HepG2 (cell line): ENCODE measurements around the gene TBC1D16. TPM values are rescaled to one million over a fixed set of nuclear protein-coding genes. Genes with fewer than 3 reads are reported as not detected.

ENCODE experiments used
- GTF3A ChIP-seq: sonication (generic); formaldehyde crosslinking; conservative IDR thresholded peaks from 2 replicates; pipeline ENCODE4 v1.4.0; 2020; ENCODE audit warnings: mild to moderate bottlenecking, missing genetic modification reagents
- KDM6A ChIP-seq: IDR thresholded peaks from 2 replicates; pipeline ENCODE4 v1.6.1; 2016; ENCODE audit warnings: low read depth
- polyA plus RNA-seq, 8 experiments: library from polyadenylated mRNA; depleted of rRNA in 3 of 8; stranded (reverse) in 7 of 8; unstranded in 1 of 8; fragments of >200 nt; fragmentation: Illumina TruSeq in 4 of 8; extraction: Trizol in 4 of 8; gene quantifications; 2 replicates each; pipeline versions ENCODE4 v1.2.1 to v1.2.3, GENCODE V29; 2011 to 2016; ENCODE audit warnings: low read depth in 4 of 8, missing spikeins in 1 of 8, mixed read lengths in 1 of 8; ENCODE audit not compliant: insufficient read depth in 1 of 8
- total RNA-seq, 5 experiments: library from RNA; depleted of rRNA; stranded (reverse); fragments of >200 nt; fragmentation: Illumina TruSeq; extraction: Trizol; gene quantifications; 2 replicates each; pipeline ENCODE4 v1.2.3, GENCODE V29; 2016; ENCODE audit warnings: low read depth in 1 of 5
- TF ChIP-seq, protein P1 (sequence below): sonication (generic); formaldehyde crosslinking; IDR thresholded peaks from 2 replicates; pipeline ENCODE4 v1.4.0; 2020; ENCODE audit warnings: missing genetic modification reagents
- TF ChIP-seq, protein P2 (sequence below): sonication (generic); formaldehyde crosslinking; IDR thresholded peaks from 2 replicates; pipeline ENCODE4 v1.4.0; 2020; ENCODE audit warnings: missing genetic modification reagents
- TF ChIP-seq, protein P3 (sequence below): conservative IDR thresholded peaks from 2 replicates; pipeline ENCODE4 v1.6.1; 2018; ENCODE audit warnings: missing genetic modification reagents
- TF ChIP-seq, protein P4 (sequence below): sonication (generic); formaldehyde crosslinking; IDR thresholded peaks from 2 replicates; pipeline ENCODE4 v1.4.0; 2020; ENCODE audit warnings: mild to moderate bottlenecking, missing genetic modification reagents, borderline replicate concordance
- TF ChIP-seq, protein P5 (sequence below): sonication (generic); formaldehyde crosslinking; IDR thresholded peaks from 2 replicates; pipeline ENCODE4 v1.4.0; 2020; ENCODE audit warnings: missing genetic modification reagents

The TBC1D16 gene
- total and polyA plus RNA-seq, 2 of the 13 experiments (the other 11 are each of a cell fraction or from before 2014, with no cell fraction given): 14.9 to 24.9 TPM

DNA sequence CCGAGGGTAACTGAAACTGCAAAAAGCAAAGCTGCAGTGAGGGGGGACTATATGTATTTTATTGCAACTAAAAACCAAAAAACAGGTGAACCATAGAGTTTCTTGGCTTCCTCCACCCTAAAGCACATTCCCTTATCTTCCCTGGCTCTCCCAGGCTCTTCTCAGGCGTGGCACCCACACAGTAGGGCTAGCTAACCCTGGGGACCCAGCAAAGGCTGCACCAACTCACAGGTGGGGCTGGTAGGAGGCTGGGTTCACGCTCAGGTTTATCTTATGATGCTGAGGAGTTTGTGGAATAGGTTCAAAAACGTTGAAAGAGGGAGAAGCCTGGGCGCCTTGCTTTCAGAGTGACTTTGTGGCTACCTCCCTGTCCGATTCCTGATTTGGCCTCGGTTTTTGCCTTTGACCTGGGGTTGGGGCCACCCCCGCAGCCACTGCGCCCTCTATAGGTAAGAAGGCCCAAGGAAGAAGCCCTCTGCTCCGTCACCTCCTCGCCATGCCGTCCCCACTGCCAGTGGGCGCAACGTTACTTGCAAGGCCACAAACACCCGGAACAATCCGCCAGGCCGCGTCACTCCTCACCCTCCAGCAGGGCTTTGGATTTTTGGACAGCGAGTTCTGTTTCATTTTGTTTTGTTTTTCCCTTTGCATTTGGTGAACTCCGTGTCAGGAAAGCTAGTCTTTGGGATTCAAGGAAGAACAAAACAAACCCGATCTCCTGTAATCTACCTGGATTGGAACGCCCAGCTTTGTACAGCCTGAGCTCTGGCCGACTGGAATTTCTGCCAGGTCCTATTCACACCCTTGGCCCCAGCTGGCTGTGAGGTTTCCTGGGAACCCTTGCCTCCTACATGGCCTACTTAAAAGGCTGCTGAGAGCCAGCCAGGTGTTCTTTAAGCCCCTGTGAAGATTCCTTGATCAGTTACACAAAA lies 60.8 kb downstream of the TBC1D16 start (continued):
- TF ChIP-seq, protein P1, sequence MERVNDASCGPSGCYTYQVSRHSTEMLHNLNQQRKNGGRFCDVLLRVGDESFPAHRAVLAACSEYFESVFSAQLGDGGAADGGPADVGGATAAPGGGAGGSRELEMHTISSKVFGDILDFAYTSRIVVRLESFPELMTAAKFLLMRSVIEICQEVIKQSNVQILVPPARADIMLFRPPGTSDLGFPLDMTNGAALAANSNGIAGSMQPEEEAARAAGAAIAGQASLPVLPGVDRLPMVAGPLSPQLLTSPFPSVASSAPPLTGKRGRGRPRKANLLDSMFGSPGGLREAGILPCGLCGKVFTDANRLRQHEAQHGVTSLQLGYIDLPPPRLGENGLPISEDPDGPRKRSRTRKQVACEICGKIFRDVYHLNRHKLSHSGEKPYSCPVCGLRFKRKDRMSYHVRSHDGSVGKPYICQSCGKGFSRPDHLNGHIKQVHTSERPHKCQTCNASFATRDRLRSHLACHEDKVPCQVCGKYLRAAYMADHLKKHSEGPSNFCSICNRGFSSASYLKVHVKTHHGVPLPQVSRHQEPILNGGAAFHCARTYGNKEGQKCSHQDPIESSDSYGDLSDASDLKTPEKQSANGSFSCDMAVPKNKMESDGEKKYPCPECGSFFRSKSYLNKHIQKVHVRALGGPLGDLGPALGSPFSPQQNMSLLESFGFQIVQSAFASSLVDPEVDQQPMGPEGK (CRISPR knock-in tag): 0 out of 2 replicates have a peak, but pooled peaks have one; percentile 12
- TF ChIP-seq, protein P2, sequence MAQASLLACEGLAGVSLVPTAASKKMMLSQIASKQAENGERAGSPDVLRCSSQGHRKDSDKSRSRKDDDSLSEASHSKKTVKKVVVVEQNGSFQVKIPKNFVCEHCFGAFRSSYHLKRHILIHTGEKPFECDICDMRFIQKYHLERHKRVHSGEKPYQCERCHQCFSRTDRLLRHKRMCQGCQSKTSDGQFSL (CRISPR knock-in tag): peak; percentile 67; the same call in 1 of the 2 replicates
- TF ChIP-seq GTF3A (CRISPR knock-in tag): no peak
- TF ChIP-seq, protein P3, sequence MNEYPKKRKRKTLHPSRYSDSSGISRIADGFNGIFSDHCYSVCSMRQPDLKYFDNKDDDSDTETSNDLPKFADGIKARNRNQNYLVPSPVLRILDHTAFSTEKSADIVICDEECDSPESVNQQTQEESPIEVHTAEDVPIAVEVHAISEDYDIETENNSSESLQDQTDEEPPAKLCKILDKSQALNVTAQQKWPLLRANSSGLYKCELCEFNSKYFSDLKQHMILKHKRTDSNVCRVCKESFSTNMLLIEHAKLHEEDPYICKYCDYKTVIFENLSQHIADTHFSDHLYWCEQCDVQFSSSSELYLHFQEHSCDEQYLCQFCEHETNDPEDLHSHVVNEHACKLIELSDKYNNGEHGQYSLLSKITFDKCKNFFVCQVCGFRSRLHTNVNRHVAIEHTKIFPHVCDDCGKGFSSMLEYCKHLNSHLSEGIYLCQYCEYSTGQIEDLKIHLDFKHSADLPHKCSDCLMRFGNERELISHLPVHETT (CRISPR knock-in tag): no peak
- TF ChIP-seq, protein P4, sequence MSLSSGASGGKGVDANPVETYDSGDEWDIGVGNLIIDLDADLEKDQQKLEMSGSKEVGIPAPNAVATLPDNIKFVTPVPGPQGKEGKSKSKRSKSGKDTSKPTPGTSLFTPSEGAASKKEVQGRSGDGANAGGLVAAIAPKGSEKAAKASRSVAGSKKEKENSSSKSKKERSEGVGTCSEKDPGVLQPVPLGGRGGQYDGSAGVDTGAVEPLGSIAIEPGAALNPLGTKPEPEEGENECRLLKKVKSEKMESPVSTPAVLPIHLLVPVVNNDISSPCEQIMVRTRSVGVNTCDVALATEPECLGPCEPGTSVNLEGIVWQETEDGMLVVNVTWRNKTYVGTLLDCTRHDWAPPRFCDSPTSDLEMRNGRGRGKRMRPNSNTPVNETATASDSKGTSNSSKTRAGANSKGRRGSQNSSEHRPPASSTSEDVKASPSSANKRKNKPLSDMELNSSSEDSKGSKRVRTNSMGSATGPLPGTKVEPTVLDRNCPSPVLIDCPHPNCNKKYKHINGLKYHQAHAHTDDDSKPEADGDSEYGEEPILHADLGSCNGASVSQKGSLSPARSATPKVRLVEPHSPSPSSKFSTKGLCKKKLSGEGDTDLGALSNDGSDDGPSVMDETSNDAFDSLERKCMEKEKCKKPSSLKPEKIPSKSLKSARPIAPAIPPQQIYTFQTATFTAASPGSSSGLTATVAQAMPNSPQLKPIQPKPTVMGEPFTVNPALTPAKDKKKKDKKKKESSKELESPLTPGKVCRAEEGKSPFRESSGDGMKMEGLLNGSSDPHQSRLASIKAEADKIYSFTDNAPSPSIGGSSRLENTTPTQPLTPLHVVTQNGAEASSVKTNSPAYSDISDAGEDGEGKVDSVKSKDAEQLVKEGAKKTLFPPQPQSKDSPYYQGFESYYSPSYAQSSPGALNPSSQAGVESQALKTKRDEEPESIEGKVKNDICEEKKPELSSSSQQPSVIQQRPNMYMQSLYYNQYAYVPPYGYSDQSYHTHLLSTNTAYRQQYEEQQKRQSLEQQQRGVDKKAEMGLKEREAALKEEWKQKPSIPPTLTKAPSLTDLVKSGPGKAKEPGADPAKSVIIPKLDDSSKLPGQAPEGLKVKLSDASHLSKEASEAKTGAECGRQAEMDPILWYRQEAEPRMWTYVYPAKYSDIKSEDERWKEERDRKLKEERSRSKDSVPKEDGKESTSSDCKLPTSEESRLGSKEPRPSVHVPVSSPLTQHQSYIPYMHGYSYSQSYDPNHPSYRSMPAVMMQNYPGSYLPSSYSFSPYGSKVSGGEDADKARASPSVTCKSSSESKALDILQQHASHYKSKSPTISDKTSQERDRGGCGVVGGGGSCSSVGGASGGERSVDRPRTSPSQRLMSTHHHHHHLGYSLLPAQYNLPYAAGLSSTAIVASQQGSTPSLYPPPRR (CRISPR knock-in tag): no peak
- TF ChIP-seq, protein P5, sequence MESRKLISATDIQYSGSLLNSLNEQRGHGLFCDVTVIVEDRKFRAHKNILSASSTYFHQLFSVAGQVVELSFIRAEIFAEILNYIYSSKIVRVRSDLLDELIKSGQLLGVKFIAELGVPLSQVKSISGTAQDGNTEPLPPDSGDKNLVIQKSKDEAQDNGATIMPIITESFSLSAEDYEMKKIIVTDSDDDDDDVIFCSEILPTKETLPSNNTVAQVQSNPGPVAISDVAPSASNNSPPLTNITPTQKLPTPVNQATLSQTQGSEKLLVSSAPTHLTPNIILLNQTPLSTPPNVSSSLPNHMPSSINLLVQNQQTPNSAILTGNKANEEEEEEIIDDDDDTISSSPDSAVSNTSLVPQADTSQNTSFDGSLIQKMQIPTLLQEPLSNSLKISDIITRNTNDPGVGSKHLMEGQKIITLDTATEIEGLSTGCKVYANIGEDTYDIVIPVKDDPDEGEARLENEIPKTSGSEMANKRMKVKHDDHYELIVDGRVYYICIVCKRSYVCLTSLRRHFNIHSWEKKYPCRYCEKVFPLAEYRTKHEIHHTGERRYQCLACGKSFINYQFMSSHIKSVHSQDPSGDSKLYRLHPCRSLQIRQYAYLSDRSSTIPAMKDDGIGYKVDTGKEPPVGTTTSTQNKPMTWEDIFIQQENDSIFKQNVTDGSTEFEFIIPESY: peak; percentile 91
- TF ChIP-seq KDM6A (CRISPR knock-in tag): no peak
